HG02759 (cell line): ENCODE measurements around the gene CCDC88B.
"Not testable (repeated sequence)": the region's sequence is repeated elsewhere in the genome, so short reads cannot be mapped to it uniquely, and the experiment has no call there.

ENCODE experiments used
- ATAC-seq: cut with Tn5 transposase; IDR thresholded peaks from one replicate; pipeline ENCODE4 v1.9.1; 2021; ENCODE audit warnings: mild to moderate bottlenecking, moderate library complexity; ENCODE audit not compliant: unreplicated experiment

CCDC88B gene

DNA sequence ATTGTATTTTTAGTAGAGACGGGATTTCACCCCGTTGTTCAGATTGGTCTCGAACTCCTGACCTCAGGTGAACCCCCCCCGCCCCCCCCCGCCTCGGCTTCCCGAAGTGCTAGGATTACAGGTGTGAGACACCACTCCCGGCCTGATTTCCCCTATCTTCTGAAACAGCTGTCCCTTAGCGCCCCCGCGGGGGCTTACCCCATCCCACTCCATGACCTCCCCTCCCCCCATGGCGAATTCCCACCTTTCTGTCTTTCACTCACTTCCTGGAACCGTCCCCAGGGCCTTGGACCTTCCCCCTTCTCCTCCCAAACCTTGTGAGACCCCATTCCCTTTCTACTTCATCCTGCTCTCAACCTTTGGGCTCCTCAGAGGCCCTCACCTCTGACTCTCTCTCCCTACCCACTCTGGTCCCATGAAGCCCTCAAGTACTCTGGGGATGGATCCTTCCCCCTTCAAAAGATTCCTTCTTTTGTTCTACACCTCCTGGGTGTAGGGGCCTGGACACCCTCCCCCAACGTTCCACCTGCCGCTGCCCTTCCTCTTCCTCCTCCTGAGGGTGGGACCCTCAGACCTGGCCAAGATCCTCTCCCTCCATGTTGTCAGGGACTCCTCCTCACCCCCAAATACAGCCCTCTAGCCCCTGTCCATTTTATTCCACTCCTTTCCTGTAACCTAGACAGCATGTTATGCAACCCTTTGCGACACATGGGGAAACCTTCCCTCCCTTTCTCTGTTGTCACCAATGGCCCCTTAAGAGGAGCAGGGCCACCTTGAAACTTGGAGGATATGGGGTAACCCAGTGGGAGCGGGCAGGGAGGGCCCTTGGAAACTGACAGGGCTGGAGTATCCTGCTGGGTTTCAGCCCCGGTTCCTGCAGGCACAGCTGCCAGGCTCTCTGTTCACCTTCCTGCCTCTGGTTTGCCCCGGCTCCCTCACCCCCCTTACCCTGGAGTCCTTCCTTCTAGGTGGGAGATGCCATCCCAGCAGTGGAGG is 20.9 kb upstream of the CCDC88B start:
- ATAC-seq, result no peak

DNA sequence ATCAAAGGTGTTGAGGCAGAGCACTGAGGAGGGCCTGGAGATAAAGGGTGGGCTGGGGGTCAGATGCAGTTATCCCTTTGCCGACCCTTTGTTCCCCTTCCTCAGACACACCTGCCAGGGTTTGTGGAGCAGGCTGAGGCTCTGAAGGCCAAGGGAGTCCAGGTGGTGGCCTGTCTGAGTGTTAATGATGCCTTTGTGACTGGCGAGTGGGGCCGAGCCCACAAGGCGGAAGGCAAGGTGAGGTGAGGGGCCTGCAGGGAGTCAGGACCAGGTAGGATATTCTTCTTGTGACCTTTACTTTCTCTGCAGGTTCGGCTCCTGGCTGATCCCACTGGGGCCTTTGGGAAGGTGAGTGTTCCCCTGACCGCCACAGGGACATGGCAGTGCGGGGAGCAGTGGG is 19.4 kb upstream of the CCDC88B start:
- ATAC-seq, result no peak

DNA sequence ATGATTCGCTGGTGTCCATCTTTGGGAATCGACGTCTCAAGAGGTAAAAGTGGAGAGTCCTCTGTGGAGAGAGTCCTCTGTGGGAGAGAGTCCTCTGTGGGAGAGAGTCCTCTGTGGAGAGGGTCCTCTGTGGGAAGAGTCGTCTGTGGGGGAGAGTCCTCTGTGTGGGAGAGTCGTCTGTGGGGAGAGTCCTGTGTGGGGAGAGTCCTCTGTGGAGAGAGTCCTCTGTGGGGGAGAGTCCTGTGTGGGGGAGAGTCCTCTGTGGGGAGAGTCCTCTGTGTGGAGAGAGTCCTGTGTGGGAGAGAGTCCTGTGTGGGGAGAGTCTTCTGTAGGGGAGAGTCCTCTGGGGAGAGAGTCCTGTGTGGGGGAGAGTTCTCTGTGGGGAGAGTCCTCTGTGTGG is 19.0 kb upstream of the CCDC88B start:
- no peak for ATAC-seq

DNA sequence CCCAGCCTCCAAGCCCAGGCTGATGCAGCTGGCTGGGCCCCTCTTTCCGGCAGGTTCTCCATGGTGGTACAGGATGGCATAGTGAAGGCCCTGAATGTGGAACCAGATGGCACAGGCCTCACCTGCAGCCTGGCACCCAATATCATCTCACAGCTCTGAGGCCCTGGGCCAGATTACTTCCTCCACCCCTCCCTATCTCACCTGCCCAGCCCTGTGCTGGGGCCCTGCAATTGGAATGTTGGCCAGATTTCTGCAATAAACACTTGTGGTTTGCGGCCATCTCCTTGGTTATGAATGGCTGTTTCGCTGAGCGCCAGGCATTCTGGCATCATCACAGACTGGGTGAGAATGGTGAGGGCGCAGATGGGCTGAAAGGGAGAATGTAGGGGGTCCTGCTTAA is 18.5 kb upstream of the CCDC88B start:
- ATAC-seq, result no peak

DNA sequence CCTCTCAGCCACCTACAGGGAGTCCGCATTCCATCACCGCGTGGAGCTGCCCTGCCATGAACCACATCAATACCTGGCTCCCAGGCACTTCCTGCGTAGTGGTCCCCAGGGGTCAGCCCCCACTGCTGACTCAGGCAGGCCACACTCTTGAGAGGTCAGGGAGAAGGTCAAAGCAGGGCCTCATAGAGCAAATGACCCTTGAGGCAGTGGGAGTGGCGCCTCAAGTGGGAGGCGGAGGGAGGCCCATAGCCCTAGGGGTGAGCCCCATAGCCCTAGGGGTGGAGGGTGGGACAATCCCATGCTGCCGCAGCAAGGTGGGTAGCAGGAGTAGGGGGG is 17.1 kb upstream of the CCDC88B start:
- ATAC-seq, result no peak

DNA sequence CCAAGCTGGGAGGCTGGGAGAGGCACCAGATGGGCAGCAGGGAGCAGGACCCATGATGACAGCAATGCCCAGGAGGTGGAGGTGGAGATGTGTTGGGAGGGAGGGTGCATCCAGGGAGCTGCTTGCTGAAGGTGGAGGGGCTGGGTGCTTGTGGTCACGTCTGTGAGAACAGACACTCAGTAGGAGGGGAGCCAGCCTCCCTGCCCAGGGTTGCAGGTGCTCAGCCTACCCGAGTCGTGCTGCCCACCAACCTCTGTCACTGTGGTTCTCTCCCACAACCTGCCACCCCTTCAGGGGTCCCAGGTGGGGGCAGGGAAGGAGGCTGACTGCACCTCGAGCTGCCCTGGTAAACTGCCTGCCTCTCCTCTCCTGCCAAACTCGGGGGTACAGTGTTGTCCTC is 16.6 kb upstream of the CCDC88B start:
- no peak for ATAC-seq

DNA sequence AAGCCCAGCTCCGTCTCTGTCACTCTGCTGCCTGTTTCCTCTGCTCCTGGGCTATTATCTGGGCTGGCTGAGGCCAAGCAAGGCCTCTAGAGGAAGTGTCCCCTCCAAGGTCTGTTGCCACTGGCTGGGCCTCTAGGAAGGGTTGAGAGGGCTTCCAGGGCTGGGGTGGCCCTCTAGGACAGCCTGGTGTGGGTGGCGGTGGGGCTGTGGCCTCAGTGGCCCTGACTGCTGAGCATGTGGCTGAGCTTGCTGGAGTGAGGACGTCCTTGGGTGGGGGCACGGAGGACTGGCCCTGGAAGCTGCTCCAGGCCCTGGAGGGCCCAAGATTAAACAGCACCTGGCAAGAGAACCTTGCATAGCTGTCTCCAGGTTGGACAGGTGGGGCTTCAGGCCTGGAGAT is 16.0 kb upstream of the CCDC88B start:
- not testable (repeated sequence) for ATAC-seq

DNA sequence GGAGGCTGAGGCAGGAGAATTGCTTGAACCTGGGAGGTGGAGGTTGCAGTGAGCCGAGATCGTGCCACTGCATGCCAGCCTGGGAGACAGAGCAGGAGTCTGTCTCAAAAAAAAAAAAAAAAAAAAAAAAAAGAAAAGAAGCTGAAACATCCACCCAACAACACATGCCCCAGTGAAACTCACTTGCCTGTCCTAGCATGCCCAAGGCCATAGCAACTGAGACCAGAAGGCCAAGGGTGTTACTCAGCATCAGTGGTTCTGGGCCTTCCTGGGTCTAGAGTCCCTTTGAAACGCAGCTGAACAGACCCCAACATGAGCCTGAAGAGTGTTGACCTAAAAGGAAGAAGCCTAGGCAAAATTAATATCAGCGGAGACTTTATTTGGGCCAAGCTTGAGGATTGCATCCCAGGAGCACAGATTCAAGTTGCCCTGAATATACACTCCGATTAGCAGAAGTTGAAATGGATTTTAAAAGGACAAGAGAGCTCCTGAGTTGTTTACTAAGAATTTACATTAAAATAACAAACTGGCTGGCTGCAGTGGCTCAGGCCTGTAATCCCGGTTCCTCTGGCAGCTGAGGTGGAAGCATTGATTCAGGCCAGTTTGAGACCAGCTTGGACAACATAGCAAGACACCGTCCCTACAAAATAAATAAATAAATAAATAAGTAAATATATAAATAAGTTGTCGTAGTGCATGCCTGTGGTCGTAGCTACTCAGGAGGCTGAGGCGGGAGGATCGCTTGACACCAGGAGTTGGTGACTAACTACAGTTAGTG is 15.1 kb upstream of the CCDC88B start:
- no peak for ATAC-seq

DNA sequence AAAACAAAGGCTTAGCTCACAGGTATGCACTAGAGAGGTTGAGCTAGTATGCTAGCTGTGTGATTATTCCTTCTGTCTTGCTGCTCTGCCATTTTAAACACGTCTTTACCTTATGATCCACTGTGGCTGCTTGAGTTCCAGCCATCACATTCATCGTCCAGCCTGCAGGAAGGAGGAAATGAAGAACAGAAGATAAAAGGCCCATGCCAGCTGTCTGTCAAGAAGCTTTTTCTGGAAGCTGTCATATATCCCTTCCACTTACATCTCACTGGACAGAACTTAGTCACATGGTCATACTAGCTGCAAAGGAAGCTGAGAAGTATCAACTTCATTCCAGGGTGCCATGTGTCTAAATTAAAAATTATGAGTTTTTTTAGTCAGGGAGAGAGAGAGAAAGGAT is 12.6 kb upstream of the CCDC88B start:
- no peak for ATAC-seq

DNA sequence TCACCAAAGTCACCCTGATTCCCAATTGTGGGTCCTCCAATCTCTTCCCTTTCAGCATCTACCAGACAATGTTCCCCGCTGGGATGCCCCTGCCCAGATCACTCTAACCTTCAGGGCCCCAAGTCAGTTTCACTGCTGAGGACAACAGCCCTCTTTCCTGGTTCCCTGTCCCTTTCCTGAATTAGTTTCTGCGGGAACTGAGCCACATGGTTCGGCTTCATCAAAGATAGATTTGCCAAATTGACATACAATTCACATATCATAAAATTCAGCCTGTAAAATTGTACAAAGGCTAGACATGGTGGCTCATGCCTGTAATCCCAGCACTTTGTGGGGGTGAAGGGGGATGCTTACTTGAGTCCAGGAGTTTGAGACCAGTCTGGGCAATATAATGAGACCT is 12.0 kb upstream of the CCDC88B start:
- ATAC-seq, result no peak

DNA sequence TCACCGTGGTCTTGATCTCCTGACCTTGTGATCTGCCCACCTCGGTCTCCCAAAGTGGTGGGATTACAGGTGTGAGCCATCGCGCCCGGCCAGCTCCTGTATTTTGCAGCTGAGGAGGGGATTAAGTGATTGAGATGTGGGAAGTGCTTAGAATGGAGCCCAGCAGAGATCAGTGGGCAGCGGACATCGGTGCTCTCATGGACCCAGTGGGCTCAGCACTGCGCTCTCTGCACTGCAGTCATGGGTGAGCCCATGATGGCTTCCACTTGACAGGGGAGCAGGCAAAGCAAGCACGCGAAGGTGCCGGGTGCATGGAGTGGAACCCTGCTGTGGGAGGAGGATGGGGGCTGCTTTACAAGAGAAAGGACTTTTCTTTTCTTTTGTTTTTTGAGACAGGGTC is 9.1 kb upstream of the CCDC88B start:
- no peak for ATAC-seq

DNA sequence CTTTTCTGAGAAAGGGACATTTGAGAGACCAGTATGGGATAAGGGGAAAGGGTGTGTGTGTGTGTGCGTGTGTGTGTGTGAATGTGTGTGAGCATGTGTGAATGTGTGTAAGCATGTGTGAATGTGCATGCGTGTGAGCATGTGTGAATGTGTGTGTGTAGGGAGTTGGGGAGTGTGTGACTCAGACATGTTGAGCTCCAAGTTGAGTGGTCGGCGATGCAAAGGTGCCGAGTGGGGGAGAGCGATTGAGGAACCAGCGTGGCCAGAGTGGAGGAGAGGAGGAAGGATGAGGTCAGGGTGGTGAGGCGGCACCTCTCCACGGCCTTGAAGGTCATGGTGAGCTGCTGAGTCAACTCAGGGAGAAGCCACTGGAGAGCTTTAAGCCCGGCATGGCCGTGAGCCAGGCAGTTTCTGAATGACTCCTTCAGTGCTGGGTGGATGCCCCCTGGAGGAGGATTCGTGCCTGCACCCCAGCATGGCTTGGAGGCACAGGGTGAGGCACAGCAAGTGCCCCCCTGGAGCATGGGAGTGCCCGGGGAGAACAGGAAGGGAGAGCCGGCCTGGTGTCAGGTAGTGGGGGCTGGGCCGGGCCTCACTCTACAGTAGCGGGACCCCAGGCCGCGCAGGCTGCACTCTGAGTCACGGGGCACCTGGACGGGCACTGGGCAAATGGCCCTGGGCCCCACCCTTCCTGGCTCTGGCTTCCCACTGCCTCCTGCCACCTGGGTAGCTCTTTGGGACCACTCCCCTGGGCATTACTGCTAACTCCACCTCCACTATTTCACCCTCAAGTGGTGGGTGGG is 8.2 kb upstream of the CCDC88B start:
- ATAC-seq, result peak; percentile 64

DNA sequence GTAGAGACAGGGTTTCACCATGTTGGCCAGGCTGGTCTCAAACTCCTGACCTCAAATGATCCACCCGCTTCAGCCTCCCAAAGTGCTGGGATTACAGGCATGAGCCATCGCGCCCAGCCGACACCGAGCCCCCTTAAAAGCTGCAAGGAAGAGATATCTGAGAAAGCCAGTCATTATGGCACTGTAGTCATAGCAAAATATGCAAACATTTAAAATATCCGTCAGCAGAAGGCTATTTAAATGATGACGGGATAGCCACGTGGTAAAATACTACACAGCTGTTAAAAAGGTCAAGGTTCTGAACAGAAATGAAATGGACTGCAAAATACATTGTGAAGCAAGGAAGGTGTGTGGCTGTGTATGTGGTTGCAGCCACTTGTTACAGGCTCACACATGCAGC is 6.4 kb upstream of the CCDC88B start:
- ATAC-seq, result no peak

DNA sequence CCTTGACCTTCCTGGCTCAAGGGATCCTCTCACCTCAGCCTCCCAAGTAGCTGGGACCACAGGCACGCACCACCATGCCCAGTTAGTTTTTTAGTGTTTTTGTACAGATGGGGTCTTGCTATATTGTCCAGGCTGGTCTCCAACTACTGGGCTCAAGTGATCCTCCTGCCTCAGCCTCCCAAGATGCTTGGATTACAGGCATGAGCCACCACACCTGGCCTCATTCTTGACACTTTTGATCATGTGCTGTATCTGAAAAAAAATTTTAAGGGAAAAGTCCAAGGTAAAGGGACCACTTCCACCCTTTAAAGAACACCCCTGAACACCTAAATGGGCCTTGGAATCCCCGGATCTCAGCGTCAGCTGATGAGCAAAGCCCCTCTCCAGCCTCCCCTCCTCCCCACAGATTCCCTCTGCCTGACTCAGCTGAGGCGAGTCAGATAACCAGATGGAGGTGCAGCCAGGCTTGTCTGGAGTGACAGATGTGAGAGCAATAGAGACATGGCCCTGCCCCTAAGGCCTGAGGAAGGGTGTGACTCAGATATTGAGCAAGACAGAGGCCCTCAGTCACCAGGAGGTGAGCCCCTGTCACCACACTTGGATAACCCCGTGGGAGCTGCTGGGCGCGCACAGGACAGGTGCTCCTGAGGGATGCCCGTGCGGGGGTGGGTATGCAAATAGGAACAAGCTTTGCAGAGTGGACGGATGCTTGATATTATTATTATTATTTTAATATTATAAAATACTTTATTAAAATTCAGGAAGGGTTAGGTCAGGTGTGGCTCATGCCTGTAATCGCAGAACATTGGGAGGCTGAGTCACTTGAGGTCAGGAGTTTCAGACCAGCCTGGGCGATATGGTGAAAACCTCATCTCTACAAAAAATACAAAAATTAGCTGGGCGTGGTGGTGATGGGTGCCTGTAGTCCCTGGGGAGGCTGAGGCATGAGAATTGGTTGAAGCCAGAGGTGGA is 5.0 kb upstream of the CCDC88B start:
- ATAC-seq, result peak; percentile 77

DNA sequence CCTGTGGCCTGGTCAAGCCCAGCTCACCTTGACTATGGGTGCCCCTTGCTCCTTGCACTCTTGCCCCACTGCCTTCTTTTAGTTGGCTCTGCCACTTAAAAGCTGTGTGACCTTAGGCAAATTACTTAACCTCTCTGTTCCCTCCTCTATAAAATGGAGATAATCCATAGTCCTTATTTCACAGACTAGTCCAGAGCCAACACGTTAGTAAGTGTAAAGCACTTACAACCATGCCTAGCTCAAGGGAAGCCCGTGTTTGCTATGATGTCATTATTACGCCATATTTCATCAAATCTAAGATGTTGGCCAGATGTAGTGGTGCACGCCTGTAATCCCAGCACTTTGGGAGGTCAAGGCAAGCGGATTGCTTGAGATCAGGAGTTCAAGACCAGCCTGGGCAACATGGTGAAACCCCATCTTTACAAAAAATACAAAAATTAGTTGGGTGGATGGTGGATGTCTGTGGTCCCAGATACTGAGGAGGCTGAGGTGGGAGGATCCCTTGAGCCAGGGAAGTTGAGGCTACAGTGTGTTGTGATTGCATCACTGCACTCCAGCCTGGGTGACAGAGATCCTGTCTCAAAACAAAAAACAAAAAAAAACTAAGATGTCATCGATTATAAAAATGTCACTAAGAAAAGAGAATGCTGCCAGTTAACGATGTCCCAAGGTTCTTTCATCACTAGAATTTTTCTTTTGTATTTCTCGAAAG is 2.3 kb upstream of the CCDC88B start:
- no peak for ATAC-seq

DNA sequence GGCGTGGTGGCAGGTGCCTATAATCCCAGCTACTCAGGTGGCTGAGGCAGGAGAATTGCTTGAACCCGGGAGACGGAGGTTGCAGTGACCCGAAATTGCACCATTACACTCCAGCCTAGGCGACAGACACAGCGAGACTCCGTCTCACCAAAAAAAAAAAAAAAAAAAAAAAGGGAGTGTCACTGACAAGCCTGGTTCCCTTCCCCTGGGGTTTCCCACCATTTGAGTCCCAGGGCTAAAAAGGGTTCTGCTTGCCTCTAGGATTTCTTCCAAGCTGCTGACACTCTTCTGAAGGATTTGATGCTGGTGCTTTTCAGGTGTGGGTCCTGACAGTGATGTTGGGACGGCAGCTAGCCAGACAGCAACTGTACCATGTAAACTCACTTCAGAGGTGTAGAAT is 1.3 kb upstream of the CCDC88B start:
- ATAC-seq, result no peak

DNA sequence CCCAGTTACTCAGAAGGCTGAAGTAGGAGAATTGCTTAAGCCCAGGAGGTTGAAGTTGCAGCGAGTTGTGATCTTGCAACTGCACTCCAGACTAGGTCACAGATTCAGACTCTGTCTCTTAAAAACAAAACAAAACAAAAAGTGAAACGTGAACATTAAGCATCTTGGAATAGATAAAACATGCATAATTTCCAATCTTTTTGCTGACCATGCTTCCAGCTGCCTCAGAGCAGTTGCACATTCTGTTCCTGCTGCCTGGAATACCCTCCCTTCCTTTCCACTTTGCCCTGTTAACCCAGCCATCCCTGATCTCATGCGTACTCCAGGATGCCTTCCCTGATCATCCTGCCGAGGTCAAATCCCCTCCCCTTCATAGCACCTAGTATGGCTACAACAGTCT is 718 bp upstream of the CCDC88B start:
- ATAC-seq, result no peak

DNA sequence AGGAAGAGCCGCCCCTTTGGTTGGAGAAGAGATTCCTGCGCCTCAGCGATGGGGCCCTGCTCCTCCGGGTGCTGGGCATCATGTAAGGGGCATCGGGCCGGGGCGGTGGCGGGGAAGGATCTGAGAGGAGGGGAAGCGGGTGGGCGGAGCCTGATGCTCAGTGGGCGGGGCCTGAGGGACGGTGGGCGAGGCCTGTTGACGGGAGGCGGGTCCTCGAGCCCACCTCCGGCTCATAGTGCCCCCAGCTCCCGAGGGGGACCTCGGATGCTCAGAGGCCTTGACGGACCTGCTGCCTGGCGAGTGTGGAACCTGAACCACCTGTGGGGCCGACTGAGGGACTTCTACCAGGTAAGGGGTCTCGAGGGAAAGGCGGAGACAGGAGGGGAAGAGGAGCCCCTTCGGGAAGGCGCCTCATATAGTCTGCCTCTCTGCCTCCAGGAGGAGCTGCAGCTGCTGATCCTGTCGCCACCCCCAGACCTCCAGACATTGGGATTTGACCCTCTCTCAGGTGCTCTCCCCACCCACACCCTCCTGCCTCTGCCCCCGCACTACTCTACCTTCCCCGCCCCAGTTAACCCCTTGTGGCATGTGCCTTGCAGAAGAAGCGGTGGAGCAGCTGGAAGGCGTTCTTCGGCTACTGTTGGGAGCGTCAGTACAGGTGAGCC is 799 bp downstream of the CCDC88B start:
- peak; percentile 45 for ATAC-seq

DNA sequence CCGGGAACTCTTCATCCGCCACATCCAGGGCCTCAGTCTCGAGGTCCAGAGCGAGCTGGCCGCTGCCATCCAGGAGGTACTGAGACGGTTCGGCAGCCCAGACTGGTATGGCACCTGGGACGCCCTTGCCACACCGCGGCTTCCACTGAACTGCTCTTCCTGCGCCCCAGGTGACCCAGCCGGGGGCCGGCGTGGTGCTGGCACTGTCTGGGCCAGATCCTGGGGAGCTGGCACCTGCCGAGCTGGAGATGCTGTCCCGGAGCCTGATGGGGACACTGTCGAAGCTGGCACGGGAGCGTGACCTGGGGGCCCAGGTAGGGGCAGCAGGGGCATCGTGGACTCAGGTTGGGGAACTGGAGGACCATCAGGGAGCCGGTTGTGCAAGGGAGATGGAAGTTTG is 1.4 kb downstream of the CCDC88B start:
- ATAC-seq, result no peak
